LNCaP clone FGC (cell line): ENCODE measurements around the gene ZNF189.

Experiments
- DNase-seq: peaks from one replicate; pipeline ENCODE4 v3.0.0-alpha.2; 2011; ENCODE audit warnings: low read depth
- H3K4me3 ChIP-seq: 2 replicates; pipeline ENCODE4 v1.5.1; 2011; ENCODE audit warnings: mild to moderate bottlenecking, low read depth, low read length, control low read depth
- TF ChIP-seq, protein P1 (sequence below): IDR thresholded peaks from 2 replicates; pipeline ENCODE4 v1.5.1; 2012; ENCODE audit warnings: mild to moderate bottlenecking; ENCODE audit not compliant: control insufficient read depth, insufficient read depth; ENCODE audit errors: extremely low read depth

Gene ZNF189

DNA sequence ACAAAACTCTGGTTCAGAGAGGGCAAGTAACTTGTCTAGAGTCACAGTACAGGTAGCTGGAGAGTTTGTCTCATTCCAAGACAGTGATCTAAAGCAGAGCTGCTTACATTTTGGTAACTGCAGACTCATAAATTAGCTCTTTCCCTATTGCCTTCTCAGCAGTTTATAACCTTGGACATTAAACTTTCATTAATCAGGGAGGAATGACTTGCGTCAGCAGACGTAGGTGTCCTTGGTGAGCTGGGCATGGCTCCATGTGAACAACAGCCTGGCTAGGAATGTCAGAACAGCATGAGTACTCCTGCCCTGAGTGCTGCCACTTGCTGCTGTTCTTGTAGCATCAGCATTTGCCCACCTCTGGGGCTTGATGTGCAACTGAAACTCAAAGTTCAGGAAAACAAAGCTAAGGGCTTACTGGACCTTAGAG, 39.2 kb downstream of the ZNF189 start:
- DNase-seq = no peak
- TF ChIP-seq, protein P1, sequence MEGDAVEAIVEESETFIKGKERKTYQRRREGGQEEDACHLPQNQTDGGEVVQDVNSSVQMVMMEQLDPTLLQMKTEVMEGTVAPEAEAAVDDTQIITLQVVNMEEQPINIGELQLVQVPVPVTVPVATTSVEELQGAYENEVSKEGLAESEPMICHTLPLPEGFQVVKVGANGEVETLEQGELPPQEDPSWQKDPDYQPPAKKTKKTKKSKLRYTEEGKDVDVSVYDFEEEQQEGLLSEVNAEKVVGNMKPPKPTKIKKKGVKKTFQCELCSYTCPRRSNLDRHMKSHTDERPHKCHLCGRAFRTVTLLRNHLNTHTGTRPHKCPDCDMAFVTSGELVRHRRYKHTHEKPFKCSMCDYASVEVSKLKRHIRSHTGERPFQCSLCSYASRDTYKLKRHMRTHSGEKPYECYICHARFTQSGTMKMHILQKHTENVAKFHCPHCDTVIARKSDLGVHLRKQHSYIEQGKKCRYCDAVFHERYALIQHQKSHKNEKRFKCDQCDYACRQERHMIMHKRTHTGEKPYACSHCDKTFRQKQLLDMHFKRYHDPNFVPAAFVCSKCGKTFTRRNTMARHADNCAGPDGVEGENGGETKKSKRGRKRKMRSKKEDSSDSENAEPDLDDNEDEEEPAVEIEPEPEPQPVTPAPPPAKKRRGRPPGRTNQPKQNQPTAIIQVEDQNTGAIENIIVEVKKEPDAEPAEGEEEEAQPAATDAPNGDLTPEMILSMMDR = no peak
- no peak overlapping the region for H3K4me3 ChIP-seq

DNA sequence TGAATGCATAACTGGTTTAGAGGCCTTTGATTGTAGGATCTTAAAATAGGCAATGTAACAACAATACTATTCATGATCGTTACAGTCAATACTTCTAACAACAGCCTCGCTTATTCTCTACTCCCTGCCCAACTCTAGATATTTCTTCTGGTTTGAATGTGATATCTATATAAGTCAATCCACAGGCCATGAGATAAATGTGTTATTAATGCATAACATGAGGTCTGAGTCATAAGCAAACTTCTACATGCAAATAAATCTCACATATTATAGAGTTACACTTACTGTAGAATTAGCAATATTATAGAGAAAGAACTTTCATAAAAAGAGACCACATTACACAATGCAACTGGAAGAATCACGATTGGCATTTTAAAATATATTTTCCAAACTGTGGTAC, 39.9 kb downstream of the ZNF189 start:
- TF ChIP-seq, protein P1 = no peak
- H3K4me3 ChIP-seq = no peak overlapping the region
- no peak for DNase-seq

DNA sequence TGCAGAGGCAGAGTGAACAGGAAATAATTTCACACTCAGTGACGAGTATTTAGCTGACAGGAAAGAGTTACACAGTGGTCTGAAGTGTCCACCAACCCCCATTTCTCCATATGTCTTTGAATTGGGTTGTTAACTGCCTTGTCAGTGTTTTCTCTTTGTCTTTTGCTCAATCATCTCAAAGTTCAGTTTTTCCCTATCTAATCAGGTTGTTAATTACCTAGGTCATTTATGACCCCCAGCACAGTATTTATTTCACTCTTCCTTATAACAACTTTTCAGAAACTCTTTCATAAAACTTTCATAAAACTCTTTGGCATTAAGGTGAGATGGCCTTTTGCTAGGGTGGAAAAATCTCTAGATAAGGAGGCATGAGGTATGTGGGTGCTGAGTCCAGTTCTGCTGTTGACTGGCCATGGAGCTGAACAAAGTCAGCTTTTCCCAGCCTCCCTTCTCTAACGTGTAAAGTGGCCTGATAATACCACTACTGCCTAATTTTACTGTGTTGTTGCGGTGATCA, 42.1 kb downstream of the ZNF189 start:
- H3K4me3 ChIP-seq = no peak overlapping the region
- TF ChIP-seq, protein P1 = no peak
- DNase-seq = no peak

DNA sequence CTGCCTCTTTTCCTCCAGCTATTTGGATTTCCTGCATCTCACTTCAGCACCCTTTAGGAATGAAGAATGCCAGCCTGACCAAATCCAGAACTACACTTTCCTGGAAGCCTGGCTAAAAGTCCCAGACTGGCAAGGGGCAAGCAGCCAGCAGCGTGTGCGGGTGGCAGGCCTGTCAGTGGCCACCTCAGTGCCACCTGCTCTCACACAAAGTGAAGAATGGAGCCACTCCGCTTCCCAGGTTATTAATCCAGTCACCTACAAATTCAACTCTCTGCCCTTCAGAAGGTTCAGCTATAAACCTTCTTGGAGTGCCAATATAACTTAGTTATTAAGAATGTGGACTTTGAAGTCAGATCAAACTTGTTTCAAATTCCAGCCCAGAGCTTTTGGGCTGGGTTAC, 43.7 kb downstream of the ZNF189 start:
- no peak overlapping the region for H3K4me3 ChIP-seq
- no peak for DNase-seq
- TF ChIP-seq, protein P1 = no peak

DNA sequence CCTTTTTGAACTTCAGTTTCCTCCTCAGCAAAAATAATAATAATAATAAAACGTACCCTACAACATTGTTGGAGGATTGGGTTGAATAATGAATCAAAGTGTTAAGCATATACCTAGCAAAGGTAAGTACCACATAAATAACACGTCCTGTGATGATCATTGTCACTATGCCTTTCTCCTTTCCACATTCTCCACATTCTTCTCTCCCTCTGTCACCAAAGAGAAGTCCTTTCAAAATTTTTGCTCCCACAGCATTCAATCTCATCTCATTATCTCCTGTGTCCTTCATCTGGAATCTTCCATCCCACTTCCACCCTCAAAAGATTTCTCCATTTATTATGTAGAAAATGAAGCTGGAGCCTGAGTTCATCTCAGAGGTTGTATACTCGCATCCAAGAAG, 44.1 kb downstream of the ZNF189 start:
- DNase-seq = no peak
- H3K4me3 ChIP-seq = no peak overlapping the region
- TF ChIP-seq, protein P1 = no peak

DNA sequence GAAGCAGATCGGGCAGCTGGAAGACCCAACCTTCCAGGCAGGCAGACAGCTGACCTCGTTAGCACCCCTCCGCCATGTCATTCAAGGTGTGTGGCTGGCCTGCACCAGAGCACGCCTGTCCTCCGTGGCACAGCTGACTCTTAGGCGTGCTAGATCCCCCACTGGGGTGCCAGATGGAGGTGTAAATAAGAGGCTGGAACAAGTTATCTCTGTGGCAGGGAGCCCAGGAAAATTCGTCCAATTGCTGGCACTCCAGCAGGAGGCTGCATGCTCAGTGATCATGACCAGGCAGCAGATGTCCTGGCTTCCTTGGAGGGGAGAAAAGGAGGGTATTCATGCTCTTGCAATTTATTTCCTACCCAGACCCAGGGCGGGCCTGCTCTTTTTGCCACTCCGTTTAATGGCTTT, 44.7 kb downstream of the ZNF189 start:
- DNase-seq = no peak
- TF ChIP-seq, protein P1 = no peak
- no peak overlapping the region for H3K4me3 ChIP-seq

DNA sequence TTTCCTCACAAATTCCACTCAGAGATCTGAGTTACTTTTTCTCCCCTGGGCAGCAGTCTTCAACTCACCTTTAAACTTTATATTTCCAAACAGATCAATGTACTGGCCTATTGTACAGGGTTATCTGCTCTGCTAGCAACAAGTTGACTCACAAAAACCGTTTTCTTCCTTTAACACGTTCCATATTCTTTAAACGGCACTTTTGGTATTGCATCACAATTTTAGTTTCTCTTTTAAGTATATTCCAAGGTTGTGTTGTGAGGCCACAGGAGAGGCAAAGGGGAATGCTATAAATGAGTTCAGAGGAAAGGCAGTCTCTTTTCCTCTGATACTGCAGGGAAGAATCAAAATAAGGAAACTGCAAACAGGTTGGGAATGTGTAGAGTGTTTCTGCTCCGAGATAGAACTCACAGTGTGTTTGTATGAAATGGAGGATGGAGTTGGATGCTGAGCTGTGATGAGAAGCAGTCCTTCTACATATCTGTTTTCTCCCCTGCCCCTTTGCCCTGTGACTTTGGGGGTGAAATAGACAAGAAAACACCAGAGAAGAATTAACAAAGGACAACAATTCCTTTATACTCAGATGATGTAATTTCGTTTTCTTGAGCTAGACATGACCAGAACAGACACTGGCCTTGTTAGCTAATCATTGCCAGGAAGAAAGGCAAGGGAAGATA, 46.8 kb downstream of the ZNF189 start:
- no peak for DNase-seq
- TF ChIP-seq, protein P1 = no peak
- no peak overlapping the region for H3K4me3 ChIP-seq
